Activated effector memory CD4-positive, alpha-beta T cell treated with anti-CD3 and anti-CD28 coated beads, Interleukin-2, amount 50 U/mL, for 16 hours (primary cell): ENCODE results near the gene MYO16.

ENCODE experiments used
- DNase-seq: peaks from one replicate; pipeline ENCODE4 v3.0.0-alpha.2; 2020

The MYO16 gene

DNA sequence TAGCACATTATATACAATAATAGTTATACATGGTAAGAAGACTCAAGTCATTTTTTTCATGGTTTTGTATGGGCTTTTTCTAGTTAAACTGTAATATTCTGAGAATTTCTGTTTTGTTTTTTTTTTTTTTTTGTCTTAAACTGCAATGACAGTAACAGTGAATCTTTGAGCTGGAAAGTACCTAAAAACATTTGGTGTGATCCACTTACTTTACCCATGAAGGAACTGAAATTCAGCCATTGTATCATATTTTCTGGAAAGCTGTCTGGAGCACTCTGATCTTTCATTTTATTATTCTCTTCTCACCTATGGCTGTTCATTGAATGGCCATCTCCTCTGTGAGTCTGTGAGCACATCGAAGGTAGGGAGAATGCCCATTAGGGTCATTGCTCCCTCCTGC is 37.8 kb downstream of the MYO16 start:
- no peak for DNase-seq

DNA sequence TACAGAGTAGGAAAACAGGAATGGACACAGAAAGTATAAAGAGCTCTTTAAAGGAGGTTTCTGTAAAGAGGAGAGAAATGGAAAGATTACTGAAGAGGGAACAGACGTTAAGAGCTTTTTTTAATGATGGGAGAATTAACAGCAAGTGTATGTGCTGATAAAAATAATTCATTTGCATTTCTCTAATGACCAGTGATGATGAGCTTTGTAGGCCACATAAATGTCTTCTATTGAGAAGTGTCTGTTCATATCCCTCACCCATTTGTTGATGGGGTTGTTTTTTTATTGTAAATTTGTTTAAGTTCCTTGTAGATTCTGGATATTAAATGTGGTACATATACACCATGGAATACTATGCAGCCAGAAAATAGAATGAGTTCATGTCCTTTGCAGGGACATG is 40.0 kb downstream of the MYO16 start:
- DNase-seq, result no peak

DNA sequence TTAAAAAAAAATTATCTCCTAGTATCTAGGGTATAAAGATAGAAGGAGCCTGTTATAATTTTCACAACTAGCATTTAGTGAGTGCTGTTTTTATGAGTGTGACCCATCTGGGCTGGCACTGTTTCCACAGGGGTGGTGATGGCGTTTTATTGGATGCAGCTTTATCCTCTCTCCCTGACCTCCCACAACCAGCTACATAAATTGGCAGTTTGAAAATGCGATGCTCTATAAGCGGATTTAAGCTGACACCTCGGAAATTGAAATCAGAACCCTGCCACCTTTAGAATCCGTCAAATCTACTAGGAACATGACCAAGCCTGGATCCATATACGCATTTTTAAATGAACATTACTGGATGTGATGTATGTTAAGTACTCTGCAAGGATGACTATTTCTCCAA is 44.9 kb downstream of the MYO16 start:
- no peak for DNase-seq

DNA sequence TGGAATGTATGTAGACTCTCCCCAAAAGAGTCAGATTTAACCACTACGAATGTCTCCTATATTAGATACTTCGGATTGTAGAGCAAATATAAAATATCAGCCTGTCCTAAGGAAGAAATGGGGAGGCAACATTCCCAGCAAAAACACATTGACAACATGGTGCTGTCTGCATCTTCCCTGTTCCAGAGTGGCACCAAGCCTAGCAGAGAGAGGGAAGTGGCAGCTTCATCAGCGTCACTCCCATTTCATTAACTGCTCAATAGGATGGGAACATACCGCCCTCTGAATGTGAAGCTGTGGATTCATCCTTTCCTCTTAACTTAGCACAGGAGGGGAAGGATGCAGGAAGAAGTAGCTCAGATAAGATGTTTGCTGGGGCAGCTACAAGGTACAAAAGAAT is 45.4 kb downstream of the MYO16 start:
- DNase-seq, result no peak

DNA sequence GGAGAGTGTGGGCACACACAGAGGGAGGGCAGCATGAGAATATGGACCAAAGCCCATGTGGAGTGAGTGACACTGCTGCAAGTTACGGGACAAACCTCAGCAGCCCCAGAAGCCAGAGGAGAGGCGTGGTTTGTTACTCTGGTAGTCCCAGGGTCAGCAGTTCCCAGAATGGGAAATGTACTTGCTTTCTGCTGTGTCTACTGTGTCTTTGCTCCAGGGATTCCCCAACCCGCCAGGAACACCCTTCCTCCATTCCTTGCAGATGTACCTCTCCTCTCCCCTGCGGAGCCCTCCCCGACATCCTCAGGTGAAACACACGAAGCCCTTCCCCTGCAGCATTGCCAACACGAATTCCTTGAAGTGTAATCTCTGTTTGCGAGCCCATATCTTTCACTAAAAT is 47.2 kb downstream of the MYO16 start:
- DNase-seq, result no peak

DNA sequence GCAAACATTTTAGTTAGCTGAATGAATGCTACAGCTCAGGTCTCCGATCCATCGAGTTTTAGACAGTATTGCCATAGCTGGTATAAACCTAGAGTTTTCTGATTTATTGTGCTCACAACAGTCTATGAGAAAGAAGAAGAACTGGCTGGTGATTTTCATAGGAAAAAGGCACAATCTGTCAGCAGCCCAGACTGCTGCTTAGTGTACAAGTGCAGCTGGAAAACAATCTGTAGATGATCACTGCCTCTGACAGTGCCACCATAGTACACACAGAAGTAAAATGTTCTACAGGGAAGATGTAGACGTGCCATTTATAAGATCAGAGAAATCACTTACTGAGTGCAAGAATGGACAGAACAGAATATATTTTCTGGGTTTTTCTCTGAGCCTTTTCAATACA is 48.4 kb downstream of the MYO16 start:
- no peak for DNase-seq

DNA sequence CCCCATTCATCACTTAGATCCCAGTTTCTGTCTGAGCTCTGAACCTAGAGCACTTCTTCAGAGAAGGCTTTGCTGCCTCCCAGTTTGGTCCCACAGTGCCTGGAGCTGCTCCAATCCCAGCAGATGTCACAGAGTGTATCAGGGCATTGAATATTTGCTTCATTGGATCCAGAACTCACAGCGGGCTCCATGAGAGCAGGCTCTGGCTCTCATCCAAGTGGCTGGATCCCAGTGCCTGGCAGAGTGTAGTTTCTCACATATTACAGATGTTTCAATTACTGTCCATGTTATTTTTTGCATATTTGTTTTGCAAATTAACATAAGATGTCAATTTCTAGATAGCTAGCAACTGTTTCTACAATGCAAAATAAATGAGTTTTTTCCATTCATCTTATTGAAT is 50.6 kb downstream of the MYO16 start:
- DNase-seq, result no peak

DNA sequence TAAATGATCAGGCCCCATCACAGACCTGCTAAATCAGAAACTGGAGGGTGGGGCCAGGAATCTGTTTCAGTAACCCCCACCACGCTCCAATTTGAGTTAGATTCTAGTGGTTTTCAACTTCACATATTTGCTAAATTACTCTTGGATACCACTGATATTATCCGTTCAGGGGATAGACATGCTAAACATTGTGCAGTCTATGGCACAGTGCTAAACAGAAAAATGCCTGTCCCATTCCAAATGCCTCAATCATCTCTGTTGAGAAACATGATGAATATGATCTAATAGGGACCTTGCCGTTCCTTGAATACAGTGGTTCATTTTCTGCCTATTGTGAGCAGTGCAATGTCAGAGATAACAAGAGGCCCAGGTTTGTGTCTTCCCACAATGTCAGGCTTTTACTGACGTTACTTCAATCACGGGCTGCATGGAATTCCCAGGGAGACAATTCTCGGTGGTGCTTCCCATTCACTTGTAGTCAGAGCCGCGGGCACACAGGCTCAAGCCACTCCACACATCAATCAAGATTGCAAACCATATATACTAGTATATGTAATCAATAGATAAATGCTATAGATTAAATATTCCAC is 52.7 kb downstream of the MYO16 start:
- DNase-seq, result no peak

DNA sequence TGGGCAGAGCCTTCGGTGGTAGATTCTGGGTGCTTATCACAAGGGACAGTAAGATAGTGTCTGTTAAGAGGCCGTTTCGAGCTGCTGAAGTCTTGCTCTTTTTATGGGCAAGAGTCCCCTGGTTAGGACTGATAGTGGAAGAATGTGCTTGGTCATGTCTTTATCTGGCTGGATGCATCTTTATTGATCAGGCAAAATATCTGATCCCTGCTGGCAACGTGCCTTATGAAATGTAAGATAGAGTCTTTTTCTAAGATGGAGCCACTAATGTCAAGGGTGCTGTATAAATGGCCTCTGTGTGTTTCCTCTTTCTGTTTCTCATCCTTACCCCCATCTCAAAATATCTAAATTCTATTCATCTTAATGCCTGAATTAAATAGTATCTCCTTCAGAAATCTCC is 53.3 kb downstream of the MYO16 start:
- no peak for DNase-seq

DNA sequence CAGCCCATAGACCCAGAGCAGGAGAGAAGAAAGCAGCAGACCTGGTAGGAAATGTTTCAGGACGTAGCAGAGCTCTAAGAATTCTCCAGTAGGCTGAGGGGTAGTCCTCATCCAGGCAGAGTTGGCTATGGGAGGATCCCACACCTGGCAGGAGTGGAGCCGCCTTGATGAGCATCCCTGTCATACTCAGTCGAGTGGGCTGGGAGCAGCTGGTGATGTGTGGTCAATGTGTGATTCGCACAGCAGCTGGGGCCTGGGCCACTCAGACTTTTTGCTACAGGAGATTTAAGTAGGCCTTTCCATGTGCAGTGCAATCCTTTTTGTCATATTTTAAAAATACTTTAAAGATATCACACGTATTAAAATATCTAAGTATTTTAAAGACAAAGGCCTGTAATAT is 56.6 kb downstream of the MYO16 start:
- DNase-seq, result no peak

DNA sequence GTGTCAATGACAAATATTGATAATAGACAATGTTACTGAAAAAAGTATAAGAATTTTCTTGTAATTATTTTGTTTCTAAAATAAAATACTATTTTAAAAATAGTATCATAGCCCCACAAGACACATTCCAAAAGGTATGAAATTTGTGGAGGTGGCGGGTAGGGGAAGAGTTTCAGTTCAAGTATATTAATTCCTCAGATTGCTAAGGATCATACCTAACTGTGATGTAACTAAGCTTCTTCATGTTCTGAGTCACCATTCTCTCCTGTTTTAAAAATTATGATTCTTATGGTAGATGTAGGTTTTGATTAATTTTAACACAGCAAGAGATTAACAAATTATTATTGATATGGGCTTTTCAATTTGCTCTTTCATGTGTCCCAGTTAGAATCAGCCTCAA is 61.3 kb downstream of the MYO16 start:
- DNase-seq, result no peak

DNA sequence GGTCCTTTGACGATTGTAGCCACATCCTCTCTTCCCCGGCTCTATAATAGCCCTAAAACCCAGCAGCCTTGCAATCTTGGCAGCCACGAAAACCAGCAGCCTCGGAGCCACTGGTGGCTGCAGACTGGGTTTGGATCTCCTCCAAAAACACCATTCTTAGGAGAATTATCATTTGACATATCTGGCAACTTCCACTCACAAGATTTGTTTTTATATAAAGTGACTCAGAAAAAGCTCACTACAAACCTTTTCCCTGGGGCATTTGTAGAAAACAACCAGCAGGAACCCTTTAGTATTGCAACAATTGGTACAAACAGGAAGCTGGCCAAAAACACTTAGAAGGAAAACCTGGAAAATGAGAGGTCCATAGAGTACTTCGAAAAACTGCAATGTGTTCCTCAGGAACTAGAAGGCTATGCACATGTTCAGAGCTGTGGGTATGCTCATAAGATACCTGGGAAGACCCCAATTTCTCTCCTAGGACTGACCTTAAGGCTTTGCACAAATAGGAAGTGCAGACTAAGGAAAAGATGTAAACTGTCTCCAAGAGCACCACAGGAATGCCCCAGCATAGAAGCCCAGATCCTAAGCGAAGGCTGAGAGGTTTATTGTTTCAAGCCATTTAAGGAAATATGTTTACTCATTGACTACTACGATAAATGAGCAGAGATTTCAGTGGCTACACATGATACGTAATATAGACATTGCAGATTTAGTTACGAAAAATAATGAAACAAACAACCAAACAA is 71.2 kb downstream of the MYO16 start:
- no peak for DNase-seq

DNA sequence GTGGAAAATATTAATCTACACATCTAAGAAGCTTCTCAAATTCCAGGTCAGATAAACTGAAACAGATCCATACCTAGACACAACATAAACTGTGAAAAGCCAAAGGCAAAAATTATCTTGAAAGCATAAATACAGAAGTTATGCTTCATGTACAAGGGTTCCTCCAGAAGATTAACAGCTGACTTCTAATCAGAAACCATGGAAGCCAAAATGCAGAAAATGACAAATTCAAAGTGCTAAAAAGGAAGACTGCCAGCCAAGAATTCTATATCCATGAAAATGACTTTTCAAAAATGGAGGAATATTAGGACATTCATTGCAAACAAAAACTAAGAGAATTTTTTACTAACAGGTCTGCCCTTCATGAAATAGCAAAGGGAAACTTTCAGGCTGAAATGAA is 72.8 kb downstream of the MYO16 start:
- DNase-seq, result no peak

DNA sequence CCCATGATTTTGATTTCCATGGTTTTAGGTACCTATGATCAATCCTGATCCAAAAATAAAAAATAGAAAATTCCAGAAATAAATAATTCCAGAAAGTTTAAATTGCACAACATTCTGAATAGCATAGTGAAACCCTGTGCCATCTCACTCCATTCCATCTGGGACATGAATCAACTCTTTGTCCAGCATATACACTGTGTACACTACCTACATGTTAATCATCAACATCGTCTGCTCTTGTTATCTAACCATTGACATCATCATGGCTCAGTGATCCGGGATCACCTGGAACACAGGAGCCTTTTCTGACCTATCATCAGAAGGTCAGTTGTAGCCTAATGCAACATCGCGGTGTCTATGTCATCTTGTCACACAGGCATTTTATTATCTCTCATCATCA is 75.6 kb downstream of the MYO16 start:
- no peak for DNase-seq

DNA sequence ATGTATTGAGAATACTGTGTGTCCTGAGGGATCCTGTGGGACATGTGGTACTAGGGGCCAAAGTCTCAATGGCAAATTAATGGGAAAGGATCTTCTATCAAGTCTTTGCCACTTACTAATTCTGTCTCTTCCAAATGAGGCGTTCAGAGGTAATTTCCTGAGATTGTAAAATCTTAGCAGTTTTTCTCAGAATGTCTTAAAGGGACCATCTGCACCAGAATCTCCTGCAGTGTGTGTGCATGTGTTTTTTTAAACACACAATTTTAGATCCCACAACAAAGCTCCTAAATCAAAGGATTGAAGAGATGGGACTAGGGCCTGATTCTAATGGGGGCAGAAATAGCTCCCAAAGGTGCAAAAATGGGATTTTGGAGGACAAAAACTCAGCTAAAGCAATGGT is 78.2 kb downstream of the MYO16 start:
- DNase-seq, result no peak

DNA sequence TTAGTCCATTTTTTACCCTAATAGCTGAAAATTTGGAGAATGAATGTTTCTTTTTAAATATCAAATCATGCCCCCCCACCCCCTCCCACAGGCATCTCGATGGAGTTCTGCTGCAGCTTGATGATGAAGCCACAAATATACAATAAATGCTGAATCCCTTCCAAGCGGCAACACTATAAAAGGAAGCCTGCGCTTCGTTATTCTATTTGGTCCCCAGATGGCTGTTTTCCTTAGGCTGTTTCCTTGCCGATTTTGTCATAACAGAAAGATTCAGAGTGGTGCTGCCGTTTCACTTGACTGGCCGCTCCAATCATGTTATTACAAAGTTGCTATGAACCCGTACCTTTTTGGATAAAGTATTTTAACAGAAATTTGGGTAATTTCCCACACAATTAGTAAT is 79.5 kb downstream of the MYO16 start:
- no peak for DNase-seq

DNA sequence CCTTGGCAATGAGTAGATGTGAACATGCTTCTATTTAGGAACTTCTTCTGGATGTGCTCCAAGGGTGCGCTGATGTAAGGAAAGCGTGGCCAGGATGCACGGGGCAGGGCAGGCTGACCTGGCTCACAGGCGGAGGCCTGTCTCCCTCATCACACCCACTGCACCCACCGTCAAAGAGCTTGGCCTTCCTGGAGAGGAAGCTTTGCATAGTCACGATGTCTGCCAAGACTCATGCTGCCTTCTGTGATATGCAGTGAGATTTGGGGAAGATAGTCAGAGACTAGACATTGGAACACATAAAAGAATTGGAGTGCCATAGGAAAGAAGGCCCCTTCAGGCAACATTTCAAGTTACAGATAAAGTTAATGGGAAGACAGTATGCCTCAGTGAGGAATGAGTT is 82.0 kb downstream of the MYO16 start:
- no peak for DNase-seq

DNA sequence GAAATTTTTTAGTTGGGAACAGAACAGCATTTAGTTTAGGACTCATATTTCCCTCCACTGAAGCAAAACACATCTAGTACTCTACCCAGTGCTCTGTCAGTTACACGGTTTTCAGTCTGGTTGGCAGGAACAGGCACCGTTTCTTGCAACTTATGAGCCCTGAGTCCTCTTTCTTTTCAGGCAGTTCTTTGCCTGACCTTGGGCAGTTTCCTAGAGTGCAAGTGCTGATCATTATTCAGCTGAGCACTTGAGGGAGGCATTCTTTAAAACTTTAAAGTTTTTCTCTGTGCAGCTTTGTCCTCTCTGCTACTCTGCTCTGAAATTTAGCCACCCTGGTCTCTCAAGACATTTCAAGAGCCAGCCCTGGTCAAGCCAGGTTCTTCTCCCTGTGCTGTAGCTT is 96.1 kb downstream of the MYO16 start:
- DNase-seq, result no peak

DNA sequence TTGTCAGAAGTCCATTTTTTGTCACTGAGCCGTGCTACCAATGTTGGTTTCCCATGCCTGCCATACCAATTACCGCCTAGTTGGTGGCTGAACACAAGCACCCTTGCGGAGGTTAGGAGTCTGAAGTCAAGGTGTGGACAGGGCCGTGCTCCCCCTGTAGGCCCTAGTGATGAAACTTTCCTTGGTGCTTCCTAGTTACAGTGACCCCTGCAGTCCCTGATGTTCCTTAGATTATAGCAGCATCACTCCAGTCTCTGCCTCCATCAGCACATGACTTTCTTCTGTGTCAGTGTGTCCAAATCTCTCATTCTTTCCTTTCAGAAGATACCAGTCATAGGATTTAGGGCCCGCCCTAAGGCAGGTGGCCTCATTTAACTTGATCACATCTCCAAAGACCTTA is 99.0 kb downstream of the MYO16 start:
- DNase-seq, result no peak

DNA sequence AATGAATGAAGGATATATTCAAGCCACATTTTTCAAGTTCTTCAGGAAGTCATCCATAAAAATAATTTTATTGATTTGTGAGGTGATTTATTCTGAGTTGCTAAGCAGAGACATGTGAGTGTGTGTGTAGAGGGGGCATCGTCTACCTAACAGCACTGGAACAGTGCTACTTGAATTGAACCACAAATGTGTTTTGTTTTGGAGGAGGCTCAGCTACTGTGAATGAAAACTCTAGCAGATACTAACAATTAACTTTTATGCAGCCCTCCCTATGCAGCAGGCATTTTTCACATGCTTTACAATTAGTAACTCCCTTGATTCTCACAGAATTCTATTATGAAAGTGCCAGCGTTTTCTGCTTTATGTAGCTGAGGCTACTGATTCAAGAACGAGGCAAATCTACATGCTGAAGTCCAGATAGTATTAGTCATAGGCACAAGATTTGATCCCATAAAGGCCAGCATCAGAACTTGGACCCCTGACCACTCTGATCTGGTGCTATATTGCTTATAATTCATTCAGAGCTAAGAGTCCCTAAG is 103.7 kb downstream of the MYO16 start:
- no peak for DNase-seq

DNA sequence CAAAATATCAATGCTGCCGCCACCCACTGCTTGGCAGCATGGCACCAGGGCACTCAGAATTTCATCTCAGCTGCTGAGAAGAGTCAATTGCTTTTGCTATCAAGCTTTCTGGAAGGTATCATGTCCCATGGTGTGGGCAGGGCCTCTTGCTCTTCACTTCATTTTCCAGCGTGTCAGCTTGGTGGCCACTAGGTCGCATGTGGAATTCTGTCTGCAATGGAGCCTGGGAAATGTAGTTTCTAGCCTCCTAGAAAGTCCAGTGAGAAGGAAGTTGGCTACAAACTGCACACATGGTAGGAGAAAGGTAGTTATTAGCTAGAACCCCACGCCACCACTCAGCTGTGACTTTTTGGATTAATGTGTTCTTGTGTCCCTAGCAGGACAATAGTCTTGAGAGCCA is 105.3 kb downstream of the MYO16 start:
- no peak for DNase-seq

DNA sequence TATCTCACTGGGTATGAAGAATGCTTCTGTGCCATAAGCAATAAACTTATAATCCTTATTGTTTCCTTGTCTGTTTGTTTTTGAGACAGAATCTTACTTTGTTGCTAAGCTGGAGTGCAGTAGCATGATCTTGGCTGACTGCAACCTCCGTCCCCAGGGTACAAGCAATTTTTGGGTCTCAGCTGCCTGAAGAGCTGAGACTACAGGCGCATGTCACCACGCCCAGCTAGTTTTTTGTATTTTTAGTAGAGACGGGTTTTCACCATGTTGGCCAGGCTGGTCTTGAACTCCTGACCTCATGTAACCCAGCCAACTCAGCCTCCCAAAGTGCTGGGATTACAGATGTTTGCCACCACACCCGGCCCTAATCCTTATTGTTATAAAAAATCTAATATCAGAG is 112.5 kb downstream of the MYO16 start:
- DNase-seq, result no peak

DNA sequence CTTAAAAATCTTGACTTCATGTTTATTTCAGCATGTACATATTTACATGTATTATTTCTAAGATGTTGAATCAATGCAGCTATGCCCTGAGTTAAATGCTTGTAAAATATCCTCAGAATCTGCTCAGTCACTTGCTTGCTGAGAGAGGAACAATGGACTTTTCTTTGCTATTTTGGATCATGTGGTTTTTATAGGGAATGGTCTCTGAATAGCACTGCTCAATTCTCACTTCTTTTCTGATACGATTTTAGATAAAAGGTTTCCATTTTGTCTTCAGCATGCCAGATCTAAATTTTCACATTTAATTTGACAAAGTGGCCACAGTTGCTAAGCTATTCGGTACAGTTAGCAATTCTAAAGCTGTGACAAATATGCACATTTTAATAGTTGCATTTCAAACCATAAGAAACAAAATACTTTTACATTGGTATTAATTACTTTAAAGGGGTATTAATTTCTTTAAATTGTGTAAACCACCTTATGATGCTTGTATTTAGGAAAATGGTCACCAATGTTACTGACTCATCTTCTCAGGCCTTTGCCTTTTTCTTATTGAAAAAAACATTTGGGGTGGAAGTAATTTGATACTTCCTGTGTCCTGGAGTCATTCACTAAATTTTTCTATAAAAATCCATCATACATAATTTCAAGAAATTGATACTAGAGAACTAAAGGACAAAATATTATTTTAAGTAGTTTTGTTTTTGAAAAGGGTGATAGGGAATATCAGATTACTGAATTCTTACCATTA is 113.5 kb downstream of the MYO16 start:
- DNase-seq, result no peak

DNA sequence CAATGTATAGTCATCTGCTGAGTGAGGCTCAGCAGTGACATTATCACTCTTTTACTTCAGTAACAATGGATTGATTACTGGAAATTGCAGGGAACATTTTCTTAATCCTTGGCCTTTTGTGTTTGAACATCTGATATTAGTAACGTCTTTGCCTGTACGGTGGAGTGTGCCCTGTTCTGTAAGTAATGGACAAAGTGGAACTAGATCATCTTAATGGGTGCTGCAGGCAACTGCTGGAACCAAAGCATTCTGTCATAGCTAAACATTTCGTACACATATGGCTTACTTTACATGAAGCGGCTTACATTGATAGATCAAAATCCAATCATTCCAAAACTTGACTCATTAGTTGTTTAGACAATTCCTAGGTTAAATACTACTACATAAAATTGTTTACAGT is 114.1 kb downstream of the MYO16 start:
- DNase-seq, result no peak
